Lung microvascular endothelial cell (primary cell): ENCODE results near the gene MUSK. TPM values are rescaled to one million over a fixed set of nuclear protein-coding genes. Genes with fewer than 3 reads are reported as not detected.
"Not testable (repeated sequence)": the region's sequence is repeated elsewhere in the genome, so short reads cannot be mapped to it uniquely, and the experiment has no call there.

Source experiments
- DNase-seq, 2 donors: peaks; one replicate each; pipeline versions ENCODE4 v3.0.0 to v3.0.0-alpha.2; 2010; ENCODE audit warnings: low read depth in 2 of 2
- total RNA-seq: library from RNA; depleted of rRNA; stranded (reverse); fragments of >200 nt; gene quantifications from 2 replicates; pipeline ENCODE4 v1.2.1, GENCODE V29; 2014

Gene MUSK
- total RNA-seq, 1 donor from 2014 or later = not detected

DNA sequence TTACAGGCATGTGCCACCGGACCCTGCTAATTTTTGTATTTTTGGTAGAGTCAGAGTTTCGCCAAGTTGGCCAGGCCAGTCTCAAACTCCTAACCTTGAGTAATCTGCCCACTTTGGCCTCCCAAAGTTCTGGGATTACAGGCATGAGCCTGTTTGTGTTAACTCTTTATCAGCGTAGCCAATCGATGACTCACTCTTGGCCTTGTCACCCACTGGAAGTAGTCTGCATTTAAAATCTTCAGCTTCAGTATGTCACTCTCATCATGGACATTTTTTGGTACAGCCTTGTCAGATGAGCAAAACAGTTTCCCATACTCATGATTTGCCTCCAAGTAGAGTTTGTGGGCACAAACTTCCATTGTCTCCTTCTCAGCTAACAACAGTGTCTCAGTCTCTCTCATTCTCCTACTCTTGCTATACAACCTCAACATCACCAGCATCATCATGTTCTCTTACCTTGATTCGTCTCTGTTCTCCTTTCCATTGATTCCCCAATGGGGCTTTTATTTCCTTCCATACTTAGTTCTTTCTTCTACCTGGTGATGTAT, 22.5 kb downstream of the MUSK start:
- peak in 1 of 2 donors; percentile 25 for DNase-seq

DNA sequence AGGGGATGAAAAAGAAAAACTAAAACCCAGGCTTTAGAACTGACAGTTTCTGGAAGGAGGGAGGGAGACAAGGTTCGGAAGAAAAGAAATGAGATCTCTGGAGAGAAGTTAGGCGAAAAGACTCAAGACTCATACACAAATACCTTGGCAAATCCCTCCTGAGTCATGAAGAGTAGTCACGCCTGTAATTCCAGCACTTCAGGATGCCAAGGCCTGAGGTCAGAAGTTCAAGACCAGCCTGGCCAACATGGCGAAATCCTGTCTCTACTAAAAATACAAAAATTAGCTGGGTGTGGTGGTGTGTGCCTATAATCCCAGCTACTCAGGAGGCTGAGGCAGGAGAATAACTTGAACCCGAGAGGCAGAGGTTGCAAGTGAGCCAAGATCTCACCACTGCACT, 27.3 kb downstream of the MUSK start:
- not testable (repeated sequence) for DNase-seq

DNA sequence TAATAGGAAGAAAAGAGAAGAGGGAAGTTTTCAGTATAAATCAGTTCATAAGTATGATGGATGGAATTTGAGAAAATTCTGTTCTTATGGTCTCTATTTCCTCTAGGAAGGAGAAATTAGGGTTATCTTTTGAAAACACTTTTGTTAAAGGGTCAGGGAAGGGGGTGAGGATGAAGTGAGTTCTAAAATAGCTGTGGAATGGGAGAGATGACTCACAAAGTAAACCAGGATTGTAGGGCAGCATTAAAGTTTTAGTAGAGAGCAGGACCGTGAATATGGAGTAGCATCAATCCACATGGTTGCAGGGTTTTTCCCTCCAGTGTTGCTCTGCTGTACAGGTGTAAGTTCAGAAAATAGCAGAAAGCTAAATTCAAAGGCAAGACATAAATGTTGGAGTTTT, 32.4 kb downstream of the MUSK start:
- DNase-seq = no peak

- DNase-seq = no peak
These were observed 35.1 kb downstream of the MUSK start for GRCh38 chr9:110703669-110704068.

DNA sequence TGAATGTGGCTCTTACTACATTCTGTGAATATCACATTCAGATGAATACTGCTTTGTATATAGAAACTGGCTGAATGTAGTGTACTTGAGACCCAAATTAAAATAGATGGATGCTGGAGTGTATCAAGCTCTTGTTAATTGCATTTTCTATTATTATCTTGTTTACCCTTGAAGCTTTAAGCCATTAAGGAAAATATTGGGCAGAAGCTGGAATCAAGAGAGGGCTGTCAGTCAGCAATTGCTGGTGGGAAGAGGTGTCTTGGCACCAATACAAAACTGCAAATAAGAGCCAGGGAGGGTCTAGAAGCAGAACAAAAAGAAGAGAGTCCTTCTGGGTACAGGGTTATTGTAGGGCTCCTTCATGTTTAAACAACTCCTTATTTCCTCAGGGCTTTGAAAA, 38.8 kb downstream of the MUSK start:
- no peak for DNase-seq

GRCh38 chr9:110710420-110710819, 41.8 kb downstream of the MUSK start:
- DNase-seq = no peak

GRCh38 chr9:110712955-110713354, 44.4 kb downstream of the MUSK start:
- DNase-seq = no peak

GRCh38 chr9:110714314-110714713, 45.7 kb downstream of the MUSK start:
- DNase-seq = no peak

GRCh38 chr9:110728058-110728457, 59.5 kb downstream of the MUSK start:
- no peak for DNase-seq

GRCh38 chr9:110729641-110730040, 61.0 kb downstream of the MUSK start:
- no peak for DNase-seq

DNA sequence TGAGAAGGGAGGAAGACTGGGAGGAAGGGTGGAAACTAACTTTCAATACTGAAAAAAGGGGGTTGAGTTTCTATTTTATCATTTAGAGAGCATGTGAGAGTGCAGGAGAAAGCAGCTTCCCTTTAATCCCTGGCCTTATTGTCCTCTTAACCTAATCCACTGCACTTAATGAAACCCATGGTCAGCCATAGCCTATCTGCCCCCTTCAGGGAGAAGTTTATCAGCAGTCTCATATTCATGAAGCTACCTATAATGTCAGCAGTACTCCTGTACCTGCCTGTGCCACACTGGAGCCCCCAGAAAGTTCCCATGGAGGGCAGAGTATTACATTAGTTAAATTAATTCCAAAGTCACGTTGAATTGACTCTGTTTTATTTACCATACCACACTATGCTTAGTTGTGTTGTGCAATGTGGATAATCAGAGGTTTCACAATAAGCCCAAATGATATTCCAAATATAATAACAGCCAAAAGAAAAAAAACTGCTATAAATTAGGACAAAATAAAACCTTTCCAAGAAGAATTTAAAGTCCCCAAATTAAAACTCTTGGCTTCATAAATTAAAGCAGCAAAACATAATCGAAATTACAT, 62.9 kb downstream of the MUSK start:
- no peak for DNase-seq

DNA sequence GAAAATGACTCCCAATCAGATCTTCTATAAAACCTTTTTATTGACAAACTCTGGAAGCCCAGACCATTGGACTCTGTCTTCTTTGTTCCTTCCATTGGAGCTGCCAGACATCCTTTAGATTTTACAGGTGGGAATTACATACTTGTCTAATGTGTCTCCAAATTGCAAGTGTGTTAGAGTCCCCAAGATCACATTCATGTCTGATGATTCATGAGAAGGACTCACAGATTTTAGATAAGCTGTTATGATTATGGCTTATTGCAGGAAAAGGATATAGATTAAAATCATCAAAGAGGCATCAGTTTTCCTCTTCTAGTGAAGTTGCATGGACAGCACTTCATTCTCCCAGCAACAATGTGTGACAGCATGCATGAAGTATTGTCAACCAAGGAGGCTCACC, 70.4 kb downstream of the MUSK start:
- DNase-seq = no peak

GRCh38 chr9:110742741-110743371, 74.3 kb downstream of the MUSK start:
- DNase-seq = peak; percentile 5 to 88

DNA sequence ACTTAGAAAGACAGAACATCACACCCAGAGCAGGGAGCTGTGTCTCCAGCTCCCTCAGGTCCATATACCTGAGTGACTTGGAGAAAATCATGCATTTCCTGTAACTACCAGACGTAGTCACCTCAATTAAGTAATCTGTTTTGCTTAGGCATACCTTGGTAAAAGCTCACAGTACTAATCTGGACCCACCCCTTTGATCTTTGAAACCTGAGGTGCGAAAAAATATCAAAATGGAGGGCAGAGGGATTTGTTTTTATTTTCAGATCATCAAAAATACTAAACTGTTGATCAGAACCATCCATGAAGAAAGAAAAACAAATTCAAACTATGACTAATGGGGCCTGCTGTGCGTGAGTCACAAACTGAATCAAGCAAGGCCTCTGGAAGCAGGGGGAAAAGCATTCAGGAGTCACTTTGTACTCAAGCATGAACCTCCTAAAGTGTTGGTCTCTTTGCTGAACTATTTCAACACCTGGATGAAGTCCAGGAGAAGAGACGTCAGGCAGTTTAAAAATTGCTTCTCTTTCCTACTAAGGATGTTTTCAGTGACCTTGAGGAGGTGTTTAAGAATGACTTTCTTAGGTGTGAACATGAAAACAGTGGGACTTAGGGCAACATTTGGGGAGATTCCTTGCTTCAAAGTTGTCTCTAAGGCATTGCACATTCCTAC, 76.3 kb downstream of the MUSK start:
- DNase-seq = peak in 1 of 2 donors; percentile 86

- no peak for DNase-seq
These were observed 77.1 kb downstream of the MUSK start for GRCh38 chr9:110745676-110746075.

GRCh38 chr9:110746211-110746930, 77.8 kb downstream of the MUSK start:
- DNase-seq = peak in 1 of 2 donors; percentile 16

GRCh38 chr9:110748251-110748893, 79.8 kb downstream of the MUSK start:
- DNase-seq = peak in 1 of 2 donors; percentile 25

GRCh38 chr9:110750272-110750671, 81.7 kb downstream of the MUSK start:
- no peak for DNase-seq

- DNase-seq = no peak
These were observed 83.4 kb downstream of the MUSK start for GRCh38 chr9:110751971-110752370.

DNA sequence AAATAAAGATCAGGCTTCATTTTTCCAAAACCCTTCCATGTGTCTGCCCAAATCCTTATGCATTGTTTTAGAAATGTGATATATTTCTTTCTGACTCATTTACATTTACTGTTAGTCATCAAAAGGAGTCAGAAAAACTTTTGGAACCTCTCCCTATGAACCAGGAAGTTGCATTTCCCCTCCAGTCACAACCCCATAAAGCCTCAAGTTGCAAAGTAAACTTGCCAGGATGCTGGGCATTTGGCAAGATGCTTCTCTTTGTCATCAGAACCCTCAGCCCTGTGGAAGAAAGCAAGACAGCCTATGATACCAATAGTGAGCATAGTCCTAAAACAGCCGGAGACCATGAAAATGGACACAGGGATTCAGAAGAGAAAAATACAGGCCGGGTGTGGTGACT, 84.2 kb downstream of the MUSK start:
- DNase-seq = peak in 1 of 2 donors; percentile 92

DNA sequence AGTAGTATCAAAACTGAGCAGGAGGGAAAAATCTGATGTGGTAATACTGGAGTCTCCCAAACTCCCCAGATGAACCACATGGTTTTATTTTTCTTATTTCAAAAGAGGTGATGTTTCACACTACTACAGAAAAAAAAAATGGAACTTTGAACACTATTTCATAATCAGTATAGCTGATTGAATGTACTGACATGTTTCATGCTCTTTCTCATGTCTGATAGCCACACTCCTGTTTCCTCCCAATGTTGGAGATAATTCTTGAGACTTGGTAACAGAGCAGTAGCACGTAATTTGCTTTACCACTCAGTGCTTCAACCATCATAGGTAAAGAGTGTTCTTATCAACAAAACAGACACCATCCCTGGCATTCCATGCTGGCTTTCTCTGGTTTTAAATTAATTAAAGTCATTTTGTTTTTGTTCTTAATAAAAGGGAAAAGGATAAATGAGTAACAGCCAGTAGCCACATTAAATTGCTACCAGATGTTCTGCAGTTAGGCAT, 85.2 kb downstream of the MUSK start:
- no peak for DNase-seq
